Measurements from ENCODE around the gene ARIH1. TPM values are rescaled to one million over a fixed set of nuclear protein-coding genes. Genes with fewer than 3 reads are reported as not detected.
A peak's percentile ranks its signal among the peaks of the same experiment; 100 is the strongest.
"Not testable (repeated sequence)": the region's sequence is repeated elsewhere in the genome, so short reads cannot be mapped to it uniquely, and the experiment has no call there.

ARIH1 gene, protein sequence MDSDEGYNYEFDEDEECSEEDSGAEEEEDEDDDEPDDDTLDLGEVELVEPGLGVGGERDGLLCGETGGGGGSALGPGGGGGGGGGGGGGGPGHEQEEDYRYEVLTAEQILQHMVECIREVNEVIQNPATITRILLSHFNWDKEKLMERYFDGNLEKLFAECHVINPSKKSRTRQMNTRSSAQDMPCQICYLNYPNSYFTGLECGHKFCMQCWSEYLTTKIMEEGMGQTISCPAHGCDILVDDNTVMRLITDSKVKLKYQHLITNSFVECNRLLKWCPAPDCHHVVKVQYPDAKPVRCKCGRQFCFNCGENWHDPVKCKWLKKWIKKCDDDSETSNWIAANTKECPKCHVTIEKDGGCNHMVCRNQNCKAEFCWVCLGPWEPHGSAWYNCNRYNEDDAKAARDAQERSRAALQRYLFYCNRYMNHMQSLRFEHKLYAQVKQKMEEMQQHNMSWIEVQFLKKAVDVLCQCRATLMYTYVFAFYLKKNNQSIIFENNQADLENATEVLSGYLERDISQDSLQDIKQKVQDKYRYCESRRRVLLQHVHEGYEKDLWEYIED
- 133 TPM for polyA plus RNA-seq (ENCODE audit: insufficient read length)

DNA sequence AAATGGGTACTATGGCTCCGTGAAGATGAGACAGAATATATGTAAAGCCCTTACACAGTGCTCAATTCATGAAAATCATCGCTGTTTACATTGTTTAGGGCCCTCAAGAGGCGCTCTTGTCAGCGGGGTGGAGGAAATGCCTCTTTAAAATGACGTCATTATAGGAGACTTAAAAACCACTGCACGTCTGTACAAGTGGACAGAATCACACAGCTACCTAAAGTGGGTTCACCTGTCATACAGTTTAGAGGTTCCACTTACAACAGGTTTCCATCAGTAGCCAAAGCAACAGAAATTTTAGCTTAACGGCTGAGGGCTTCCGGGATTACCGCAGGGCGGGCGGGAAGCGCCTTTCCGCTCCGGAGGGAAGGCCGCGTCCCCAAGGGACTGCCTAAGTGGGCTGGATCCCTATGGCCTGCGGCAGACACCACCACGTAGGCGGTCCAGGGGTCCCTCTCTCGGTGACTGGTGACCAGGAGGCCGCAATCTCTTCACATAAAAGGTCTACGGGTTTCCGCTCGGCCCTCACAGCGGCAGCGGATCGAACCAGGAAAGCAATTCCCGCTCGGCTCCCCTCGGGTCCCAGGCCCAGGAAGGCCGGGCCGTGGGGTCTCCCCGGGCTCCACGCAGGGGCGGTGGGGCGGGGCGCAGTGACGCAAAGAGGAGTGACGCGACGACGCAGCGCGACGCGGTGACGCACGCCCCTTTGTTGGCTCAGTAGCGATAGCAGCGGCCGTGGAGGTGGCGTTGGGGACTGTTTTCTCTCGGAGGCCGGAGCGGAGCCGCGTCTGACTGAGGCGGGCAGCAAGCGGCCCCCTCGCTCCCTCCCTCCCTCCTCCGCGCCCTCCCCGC is at the start of gene ARIH1:
Gene ARIH1, plus strand, starts transcription at position 717 of the 852 bp plus-strand sequence. CDS start 310 bp downstream, outside the sequence.
- DNase-seq: peak; percentile 98

DNA sequence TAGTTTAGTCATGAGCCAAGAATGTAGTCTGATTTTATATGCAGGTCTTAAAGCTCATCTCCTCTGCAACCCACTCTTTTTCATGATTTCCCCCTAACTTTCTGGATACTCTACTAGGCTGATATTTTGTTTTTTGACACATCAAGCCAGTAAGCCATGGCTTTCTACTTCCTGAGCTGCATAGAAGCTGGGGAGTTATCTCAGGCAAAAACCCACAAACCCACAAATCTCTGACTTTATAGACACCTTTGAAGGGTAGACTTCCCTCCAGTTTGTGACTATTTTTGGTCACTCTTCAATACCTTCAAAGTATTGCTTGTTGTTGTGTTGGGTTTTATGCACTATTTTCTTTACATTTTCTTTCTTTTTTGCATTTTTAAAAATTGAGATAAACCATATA is 47.4 kb upstream of the ARIH1 start:
- DNase-seq: no peak

DNA sequence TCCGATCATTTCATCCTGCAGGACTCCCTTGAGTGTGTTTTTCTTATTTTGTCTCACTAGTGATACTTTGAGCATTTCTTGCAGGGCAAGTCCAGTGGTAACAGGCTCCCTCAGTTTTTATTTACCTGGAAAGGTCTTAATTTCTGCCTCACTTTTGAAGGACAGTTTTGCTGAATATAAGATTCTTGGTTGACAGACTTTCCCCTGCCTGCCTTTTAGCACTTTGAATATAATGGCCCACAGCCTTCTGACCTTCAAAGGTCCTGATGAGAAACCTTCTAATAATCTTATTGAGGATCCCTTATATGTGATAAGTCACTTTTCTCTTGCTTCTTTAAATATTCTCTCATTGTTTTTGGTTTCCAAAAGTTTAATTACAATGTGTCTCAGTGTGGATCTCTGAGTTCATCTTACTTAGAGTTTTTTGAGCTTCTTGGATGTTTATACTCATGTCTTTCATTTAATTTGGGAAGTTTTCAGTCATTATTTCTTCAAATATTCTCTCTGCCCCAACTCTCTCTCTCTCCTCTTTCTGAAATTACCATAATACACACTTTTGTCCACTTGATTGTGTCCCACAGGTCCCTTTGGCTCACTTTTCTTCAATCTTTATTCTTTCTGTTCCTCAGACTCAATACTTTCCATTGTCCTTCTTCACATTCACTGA is 36.3 kb upstream of the ARIH1 start:
- no peak for DNase-seq

DNA sequence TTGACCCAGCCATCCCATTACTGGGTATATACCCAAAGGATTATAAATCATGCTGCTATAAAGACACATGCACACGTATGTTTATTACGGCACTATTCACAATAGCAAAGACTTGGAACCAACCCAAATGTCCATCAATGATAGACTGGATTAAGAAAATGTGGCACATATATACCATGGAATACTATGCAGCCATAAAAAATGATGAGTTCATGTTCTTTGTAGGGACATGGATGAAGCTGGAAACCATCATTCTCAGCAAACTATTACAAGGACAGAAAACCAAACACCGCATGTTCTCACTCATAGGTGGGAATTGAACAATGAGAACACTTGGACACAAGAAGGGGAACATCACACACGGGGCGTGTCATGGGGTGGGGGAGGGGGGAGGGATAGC is 31.3 kb upstream of the ARIH1 start:
- not testable (repeated sequence) for DNase-seq

DNA sequence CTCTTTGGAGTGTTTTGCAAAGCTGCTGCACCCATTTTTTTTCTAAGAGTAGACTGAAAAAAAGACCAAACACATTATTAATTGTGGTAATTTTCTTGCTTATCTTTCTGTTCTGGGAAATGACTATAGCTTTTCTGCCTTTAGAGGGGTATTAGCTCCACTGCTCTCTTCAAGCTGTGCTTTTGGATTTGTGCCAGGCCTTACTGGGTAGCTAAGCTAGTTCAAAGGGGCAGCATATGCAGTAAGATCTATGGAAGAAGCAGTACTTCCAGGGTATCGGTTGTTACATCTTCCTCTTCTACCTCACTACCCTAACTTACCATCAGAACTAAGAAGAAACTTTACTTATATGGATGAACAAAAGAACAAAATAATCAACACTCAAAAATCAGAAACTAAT is 28.7 kb upstream of the ARIH1 start:
- DNase-seq: no peak

DNA sequence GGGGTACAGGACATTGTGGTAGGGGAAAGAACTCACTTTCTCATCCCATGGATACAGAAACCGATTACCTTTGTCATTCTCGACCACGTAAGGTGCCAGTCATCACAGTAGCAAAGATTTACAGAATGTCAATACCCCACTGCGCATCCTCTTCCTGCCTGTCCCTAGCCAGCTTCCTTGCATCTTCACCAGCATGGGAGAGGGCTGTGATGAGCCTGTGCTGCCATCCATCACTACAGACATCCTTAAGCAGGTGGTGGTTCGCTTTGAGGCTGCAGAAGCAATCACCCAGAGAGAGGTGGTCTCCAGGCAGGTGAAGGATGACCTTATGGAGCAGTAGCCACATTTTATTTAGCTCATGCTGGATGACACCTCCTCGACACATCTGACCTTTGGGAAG is 23.3 kb upstream of the ARIH1 start:
- DNase-seq: no peak

DNA sequence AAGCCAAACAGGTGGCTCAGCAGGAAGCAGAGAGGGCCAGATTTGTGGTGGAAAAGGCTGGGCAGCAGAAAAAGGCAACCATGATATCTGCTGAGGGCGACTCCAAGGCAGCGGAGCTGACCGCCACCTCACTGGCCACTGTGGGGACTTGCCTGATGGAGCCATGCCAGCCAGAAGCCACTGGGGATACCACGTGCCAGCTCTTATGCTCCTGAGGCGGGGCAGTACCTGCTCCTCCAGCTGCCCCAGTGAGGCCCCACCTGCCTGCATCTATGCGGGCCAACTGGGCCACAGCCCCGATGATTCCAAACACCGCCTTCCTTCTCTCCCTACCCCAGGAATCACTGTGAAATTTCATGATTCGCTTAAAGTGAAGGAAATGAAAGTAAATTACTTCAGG is 22.9 kb upstream of the ARIH1 start:
- no peak for DNase-seq

DNA sequence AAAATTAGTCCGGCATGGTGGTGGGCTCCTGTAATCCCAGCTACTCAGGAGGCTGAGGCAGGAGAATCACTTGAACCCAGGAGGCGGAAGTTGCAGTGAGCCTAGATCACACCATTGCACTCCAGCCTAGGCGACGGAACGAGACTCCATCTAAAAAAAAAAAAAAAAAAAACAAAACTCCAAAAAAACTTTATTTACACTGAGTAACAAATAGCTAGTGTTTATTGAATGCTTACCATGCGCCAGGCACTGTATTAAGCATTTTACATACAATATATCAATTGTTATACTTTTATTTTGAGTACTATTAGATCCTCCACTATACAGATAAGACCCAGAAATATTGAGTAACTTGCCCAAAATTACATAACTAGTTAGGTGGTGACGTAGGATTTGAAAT is 17.4 kb upstream of the ARIH1 start:
- DNase-seq: no peak

DNA sequence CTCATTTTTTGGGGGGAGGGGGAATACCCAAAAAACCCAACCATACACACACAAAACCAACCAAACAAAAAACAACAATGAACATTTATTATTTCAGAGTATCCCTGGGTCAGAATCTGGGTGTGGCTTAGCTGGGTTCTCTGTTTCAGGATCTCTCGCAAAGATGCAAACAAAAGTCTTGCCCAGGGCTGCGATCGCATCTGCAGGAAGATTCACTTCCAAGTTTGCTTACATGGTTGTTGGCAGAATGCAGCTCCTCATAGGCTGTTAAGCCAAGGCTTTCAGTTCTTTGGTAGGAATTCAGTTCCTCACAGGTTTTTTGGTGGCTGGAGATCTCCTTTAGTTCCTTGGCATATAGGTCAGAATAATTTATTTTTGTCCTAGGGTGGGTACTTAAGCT is 13.7 kb upstream of the ARIH1 start:
- DNase-seq: no peak

DNA sequence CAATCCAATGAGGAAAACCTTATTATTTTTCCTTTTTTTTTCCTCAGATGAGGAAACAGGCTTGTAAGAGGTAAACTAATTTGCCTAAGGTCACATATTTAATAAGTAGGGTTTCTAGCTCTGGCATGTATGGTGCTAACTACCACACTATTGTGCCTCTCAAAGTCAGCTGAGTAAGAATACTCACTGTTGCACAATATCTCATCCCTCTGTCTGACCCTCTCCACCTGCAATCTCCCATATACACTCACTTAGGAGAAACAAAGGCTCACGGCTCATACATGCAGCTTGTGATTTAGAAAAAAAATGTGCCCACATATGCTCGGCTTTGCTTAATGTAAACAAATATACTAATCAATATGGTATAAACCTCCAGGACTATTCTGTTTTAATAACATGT is 10.4 kb upstream of the ARIH1 start:
- DNase-seq: no peak

DNA sequence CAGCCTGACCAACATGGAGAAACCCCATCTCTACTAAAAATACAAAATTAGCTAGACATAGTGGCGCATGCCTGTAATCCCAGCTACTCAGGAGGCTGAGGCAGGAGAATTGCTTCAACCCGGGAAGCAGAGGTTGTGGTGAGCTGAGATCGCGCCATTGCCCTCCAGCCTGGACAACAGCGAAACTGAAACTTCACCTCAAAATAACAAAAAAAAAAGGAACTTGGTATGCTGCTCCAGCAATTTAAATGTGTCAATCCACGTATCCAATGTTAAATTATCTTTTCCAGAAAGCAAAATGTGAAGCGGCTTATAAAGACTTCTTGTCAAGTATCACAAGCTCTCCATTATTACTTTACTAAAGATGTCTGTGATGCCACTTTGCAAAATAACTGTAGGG is 9.9 kb upstream of the ARIH1 start:
- DNase-seq: no peak

DNA sequence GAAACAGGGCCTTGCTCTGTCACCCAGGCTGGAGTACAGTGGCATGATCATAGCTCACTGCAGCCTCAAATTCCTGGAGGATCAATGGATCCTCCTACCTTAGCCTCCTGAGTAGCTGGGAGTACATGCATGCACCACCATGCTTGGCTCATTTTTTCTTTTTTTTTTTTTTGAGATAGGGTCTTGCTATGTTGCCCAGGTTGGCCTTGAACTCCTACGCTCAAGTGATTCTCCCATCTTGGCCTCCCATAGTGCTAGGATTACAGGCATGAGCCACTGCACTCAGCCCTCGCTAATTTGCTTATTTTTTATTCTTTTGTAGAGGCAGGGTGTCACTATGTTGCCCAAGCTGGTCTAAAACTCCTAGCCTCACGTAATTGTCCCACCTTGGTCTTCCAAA is 6.0 kb upstream of the ARIH1 start:
- DNase-seq: no peak

DNA sequence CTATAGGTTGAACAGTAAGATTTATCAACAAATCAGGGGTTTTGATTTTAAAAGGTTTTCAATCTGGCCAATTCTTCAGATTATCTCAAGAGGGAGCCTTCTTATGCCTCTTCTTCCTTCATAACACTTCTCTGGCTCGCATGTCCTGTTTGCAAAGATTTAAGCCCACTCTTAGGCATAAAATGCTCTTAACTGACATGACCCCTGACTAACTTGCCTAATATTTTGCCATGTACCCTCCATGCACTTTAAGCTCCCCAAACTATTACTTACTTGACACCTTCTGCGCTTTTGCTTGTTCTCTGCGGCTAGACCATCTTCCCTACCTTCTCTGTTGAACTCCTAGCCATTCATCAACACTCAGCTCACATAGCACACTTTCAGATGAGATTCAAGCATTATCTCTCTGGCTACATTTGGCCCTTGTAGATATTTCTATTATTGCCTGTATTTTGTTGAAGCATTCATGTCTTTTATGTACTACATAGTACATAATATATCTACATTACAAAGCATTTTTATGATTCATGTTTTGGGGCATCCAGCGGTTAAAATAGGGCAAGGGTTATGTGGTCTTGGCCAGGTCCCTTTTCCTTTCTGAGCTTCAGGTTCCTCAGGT is 1.0 kb upstream of the ARIH1 start:
- DNase-seq: peak; percentile 40

DNA sequence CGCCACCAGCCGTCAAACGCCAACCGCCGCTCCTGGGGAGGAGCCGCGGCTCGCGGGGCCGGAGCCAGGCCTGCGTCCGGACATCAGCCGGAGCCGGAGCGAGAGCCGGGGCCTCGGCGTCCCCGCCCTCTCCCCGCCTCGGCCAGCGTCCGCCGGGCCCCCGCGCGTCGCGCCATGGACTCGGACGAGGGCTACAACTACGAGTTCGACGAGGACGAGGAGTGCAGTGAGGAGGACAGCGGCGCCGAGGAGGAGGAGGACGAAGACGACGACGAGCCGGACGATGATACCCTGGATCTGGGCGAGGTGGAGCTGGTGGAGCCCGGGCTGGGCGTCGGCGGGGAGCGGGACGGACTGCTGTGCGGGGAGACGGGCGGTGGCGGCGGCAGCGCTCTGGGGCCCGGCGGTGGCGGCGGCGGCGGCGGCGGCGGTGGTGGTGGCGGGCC is 359 bp downstream of the ARIH1 start:
- DNase-seq: no peak

DNA sequence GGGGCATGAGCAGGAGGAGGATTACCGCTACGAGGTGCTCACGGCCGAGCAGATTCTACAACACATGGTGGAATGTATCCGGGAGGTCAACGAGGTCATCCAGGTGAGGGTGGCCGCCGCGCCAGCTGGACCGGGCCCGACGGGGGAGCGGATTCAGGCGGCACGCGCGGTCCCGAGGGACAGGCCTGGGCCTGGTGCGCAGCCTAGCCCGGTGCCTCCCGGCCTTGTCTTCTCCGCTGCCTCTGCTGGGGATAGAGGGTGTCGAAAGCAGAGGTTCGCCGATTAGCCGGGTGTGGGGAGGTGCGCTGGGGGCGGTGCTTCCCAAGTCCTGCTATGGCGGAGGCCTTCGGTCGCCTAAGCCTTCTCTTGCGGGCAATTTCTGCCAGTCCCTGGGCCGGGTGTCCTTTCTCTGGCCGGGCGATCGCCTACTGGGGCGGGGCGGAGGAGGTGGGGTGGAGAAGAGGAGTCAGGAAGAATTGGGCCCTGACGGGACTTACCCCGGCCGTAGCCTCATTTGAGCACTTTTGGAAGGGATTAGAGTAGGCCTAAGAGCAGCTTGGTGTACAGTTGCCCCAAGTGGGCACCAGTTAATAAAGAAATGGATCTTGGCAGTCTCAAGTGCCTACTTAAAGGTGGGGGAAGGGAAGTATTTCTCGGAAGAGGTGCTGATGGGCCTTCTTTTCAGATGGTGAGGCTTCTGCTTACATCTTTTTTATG is 940 bp downstream of the ARIH1 start:
- peak; percentile 73 for DNase-seq

DNA sequence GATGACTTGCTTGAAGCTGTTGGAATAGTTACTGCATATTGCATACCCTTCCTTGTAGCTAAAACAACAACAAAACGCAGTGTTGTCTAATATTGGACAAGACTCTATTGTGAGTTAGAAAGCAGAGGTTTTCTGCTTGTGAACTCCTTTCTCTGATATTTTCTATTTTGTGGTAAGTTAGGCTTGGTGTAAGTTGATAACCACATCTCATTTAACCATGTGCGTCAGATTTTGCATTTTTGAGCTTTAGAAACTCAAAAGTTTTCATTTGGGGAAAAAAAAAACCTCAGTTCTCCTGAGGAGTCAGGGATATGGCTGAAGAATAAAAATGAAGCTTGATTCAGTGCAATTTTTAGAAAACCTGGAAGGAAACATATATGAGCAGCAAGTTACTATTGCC is 1.5 kb downstream of the ARIH1 start:
- no peak for DNase-seq

DNA sequence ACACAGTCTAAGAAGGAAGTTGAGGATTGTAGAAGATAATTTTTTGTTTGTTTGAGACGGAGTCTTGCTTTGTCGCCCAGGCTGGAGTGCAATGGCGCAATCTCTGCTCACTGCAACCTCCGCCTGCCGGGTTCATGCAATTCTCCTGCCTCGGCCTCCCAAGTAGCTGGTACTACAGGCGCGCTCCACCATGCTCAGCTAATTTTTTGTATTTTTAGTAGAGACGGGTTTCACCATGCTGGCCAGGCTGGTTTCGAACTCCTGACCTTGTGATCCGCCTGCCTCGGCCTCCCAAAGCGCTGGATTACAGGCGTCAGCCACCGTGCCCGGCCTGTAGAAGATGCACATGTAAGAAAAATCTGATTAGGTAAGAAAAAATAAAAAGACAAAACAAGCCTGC is 2.2 kb downstream of the ARIH1 start:
- DNase-seq: not testable (repeated sequence)

DNA sequence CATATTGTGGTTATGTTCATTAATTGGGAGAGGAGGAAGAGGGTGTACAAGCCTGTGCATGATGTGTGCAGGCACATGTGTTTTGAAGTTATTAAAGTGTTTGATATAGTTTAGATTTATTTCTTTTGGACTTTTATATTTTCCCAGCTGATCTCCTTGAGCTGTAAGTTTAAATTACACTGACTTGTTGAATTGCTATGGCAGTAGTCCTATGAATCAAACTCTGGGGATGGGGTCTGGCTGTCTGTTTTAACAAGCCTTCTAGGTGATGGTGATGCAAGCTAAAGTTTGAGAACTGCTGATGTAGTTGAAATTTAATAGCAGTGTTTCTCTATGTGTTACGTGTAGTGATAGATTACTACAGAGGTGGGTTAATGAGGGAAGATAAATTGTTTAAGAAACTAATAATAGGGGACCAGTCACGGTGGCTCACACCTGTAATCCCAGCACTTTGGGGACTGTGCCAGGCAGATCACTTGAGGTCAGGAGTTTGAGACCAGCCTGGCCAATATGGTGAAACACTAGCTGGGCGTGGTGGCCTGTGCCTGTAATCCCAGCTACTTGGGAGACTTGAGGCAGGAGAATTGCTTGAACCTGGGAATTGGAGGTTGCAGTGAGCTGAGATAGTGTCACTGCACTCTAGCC is 7.0 kb downstream of the ARIH1 start:
- no peak for DNase-seq

DNA sequence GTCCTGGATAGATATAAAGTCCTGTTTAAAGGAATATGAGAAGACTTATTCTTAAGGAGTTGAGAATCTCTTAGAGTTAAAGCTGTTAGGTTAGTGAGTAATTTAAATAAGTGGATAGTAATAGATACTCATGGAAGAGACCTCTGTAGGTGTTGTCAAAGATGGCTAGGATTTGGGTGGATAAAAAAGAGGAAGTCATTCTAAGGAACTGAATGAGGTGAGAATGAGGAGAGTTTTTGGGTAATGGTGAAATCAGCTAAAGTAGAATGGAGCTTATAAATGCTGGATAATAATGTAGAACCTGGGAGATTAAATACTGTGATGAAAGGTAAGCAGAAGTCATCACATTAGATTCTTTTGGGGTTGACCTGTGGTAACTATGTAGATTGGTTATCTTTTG is 8.1 kb downstream of the ARIH1 start:
- DNase-seq: no peak

DNA sequence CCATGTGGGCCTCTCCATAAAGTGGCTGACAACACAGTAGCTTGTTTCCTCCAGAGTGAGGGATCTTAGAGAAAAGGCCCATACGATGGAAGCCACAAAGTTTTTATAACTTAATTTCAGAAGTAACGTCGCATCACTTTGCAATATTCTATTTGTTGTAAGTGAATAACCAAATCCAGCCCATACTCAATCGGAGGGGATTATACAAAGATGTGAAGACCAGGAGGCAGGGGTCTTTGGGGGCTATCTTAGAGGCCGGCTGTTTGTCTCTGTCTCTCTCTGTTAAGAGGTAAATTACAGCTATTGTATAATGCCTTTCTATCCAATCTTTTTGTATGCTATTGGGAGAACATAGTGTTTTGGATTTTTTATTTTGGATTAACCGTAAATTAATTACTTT is 9.1 kb downstream of the ARIH1 start:
- no peak for DNase-seq

DNA sequence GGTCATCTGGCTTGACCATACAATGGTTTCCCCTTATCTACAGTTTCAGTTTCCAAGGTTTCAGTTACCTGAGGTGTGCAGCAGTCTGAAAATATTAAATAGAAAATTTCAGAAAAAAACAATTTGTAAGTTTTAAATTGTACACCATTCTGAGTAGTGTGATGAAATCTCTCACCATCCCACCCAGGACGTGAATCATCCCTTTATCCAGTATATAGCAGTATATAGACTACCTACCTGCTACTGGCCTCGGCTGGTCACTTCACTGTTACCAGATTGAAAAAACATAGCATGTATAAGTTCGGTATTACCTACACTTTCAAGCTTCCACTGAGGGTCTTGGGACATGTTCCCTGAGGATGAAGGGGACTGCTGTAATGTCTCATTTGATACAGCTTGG is 12.0 kb downstream of the ARIH1 start:
- no peak for DNase-seq

Measured in hindlimb muscle (tissue), 1 donor.